ENCODE results near the gene MBOAT7. TPM values are rescaled to one million over a fixed set of nuclear protein-coding genes. Genes with fewer than 3 reads are reported as not detected.

The MBOAT7 gene
- total RNA-seq, 1 experiment from 2014 or later: 88.1 TPM

DNA sequence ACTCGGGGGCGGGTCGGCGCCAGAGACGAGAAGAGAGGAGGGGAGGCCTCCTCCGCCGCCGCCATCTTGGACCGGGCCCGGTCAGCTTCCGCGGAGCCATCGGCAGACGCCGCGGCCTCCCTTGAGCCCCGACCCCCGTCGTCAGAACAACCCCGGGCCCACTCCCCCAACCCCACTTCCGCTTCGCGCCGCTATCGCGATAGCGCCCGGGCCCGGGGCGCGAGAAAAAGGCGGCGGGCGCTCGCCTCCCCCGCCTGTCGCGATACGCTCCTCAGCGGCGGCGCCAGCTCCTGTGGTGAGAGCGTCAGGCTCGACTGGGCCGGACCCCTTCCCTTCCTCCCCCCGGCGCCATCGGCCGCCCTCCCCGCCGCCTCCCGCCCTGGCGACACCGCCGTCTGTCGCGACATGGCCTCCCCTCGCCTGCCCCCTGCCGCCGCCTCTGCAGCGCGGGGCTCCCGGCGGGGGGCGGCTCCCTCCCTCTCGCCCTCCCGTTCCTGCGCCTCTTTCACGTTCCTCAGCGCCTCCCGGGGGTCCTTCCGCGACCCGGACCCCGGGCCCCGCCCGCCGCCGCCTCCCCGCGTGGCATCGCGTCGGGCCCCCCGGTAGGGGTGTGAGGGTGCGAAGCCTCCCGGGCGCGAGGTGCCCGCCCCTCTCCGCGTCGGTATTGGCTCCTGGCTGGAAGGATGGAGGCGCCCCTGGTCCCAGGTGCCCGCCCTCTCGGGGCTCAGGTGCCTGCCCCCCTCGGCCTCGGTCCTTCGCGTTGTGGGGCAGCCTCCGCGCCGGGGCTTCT is 51.5 kb downstream of the MBOAT7 start, which contains the start of gene CNOT3:
CNOT3 (plus strand) TSS at position 64 of the 790 bp plus-strand sequence. CDS start 5,217 bp downstream, outside the sequence.
- Histone ChIP-seq H3K27me3 (ENCODE audit: control insufficient read depth, insufficient read depth, low read length) (no peaks in the 10 kb centered on the region), H3K4me3 (ENCODE audit: insufficient read depth, low read depth, low read length) (peak within 1 kb of the TSS; percentile 86), H3K36me3 (replicated peaks; ENCODE audit: control insufficient read depth, insufficient read depth, low read length) (peaks cover 9% of the 10 kb centered on the region)
- DNase-seq: peak; percentile 89

DNA sequence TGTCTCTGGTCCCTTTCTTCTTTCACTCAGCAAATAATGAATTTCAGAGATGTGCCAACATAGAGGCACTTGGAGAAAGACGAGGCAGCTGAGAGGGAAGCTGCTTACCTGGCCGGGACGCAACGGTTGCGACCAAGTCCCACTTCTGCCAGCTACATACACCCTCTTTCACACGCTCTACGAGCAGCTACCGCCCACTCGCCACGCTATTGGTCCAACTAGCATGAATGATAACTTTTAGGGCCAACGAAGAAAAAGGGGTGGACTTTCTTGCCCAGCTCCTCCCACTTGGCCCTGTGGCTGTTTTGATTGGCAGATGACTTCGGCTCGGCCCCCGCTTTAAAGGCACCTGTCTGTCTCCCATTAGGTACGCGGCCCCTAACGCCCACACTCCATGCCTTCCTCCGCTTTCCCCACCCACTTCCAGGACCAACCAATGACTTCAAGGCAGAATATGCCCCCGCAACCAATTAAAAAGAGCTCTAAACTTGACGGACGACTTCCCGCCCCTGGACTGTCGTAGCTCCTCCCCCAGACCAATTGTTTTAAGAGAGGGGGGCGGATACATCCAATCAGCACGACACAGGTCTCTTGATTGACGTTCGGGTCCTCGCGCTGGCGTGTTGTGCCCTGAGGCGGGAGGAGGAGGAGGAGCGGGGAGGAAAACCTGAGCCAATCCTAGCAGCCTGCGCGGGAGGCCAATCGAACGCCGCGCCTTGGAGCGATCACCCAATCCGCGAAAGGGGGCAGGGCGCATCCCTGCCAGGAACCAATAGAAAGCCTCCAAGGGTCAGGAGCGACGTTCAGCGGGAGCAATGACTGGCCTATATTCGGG is 52.3 kb downstream of the MBOAT7 start:
- peak; percentile 99 for DNase-seq
- H3K27me3 ChIP-seq (ENCODE audit: control insufficient read depth, insufficient read depth, low read length): no peaks in the 10 kb centered on the region
- H3K36me3 ChIP-seq (replicated peaks; ENCODE audit: control insufficient read depth, insufficient read depth, low read length): peaks cover 2% of the 10 kb centered on the region
- H3K4me3 ChIP-seq (ENCODE audit: insufficient read depth, low read depth, low read length): peak overlapping the region; percentile 86

GRCh38 chr19:54136086-54136863 is 53.1 kb downstream of the MBOAT7 start:
- Histone ChIP-seq H3K27me3 (ENCODE audit: control insufficient read depth, insufficient read depth, low read length) (no peaks in the 10 kb centered on the region), H3K4me3 (ENCODE audit: insufficient read depth, low read depth, low read length) (peak overlapping the region; percentile 60), H3K36me3 (replicated peaks; ENCODE audit: control insufficient read depth, insufficient read depth, low read length) (peaks cover 3% of the 10 kb centered on the region)
- no peak for DNase-seq

DNA sequence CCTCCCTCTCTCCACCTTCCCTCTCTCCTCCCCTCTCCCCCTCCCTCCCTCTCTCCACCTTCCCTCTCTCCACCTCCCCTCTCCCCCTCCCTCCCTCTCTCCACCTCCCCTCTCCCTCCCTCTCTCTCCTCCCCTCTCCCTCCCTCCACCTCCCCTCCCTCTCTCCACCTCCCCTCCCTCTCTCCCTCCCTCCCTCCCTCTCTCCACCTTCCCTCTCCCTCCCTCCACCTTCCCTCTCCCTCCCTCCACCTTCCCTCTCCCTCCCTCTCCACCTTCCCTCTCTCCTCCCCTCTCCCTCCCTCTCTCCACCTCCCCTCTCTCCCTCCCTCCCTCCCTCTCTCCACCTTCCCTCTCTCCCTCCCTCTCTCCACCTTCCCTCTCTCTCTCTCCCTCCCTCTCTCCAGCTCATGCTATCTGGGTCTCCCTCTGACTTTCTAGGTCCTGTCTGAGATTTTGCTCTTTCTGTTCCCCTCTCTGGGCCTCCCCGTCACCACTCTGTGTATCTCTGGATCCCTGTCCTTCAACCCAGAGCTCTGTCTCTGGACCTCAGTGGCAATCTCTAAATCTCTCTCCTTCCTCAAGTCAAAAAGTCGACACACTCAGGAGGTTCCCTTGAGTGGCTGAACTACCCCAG is 55.3 kb downstream of the MBOAT7 start:
- Histone ChIP-seq H3K36me3 (replicated peaks; ENCODE audit: control insufficient read depth, insufficient read depth, low read length) (peaks cover 9% of the 10 kb centered on the region), H3K4me3 (ENCODE audit: insufficient read depth, low read depth, low read length) (no peak overlapping the region), H3K27me3 (ENCODE audit: control insufficient read depth, insufficient read depth, low read length) (no peaks in the 10 kb centered on the region)
- no peak for DNase-seq

GRCh38 chr19:54133312-54133956 is 55.9 kb downstream of the MBOAT7 start:
- no peak overlapping the region for H3K4me3 ChIP-seq (ENCODE audit: insufficient read depth, low read depth, low read length)
- no peak for DNase-seq
- H3K27me3 ChIP-seq (ENCODE audit: control insufficient read depth, insufficient read depth, low read length): no peaks in the 10 kb centered on the region
- peaks cover 9% of the 10 kb centered on the region for H3K36me3 ChIP-seq (replicated peaks; ENCODE audit: control insufficient read depth, insufficient read depth, low read length)

- Histone ChIP-seq H3K4me3 (ENCODE audit: insufficient read depth, low read depth, low read length) (no peak overlapping the region), H3K36me3 (replicated peaks; ENCODE audit: control insufficient read depth, insufficient read depth, low read length) (peaks cover 19% of the 10 kb centered on the region), H3K27me3 (ENCODE audit: control insufficient read depth, insufficient read depth, low read length) (no peaks in the 10 kb centered on the region)
- no peak for DNase-seq
Measured at GRCh38 chr19:54129617-54129996, 59.8 kb downstream of the MBOAT7 start.

DNA sequence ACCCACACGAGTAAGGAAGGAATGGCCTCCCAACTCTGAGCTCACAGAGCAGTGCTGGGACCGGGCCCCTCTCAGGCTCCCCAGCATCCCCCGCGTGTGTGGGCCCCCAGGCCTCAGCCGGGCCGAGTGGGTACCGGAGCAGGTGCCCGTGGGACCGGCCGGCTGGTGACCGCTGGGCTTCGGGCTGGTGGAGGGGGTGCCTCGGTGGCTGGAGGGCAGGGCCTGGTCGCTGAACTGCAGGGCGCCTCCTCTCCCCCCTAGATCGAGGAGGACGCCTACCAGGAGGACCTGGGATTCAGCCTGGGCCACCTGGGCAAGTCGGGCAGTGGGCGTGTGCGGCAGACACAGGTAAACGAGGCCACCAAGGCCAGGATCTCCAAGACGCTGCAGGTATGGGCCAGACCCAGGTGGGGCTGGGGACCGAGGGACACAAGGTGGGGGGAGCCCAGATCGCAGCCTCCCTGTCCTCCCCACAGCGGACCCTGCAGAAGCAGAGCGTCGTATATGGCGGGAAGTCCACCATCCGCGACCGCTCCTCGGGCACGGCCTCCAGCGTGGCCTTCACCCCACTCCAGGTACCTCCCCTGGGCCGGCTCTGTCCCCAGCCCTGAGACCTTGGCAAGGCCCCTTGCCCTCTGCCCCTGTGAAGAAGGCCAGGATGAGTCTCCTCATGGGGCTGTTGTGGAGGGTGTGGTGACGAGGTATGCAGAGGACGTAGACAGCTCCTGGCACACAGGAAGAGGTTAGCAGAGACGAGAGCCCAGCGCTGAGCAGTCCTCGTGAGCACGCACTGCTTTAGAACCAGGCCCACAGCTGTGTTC is 60.4 kb downstream of the MBOAT7 start:
- DNase-seq: no peak
- Histone ChIP-seq H3K4me3 (ENCODE audit: insufficient read depth, low read depth, low read length) (no peak overlapping the region), H3K27me3 (ENCODE audit: control insufficient read depth, insufficient read depth, low read length) (no peaks in the 10 kb centered on the region), H3K36me3 (replicated peaks; ENCODE audit: control insufficient read depth, insufficient read depth, low read length) (peaks cover 21% of the 10 kb centered on the region)

GRCh38 chr19:54128441-54128725 is 61.0 kb downstream of the MBOAT7 start:
- H3K36me3 ChIP-seq (replicated peaks; ENCODE audit: control insufficient read depth, insufficient read depth, low read length): peaks cover 23% of the 10 kb centered on the region
- no peaks in the 10 kb centered on the region for H3K27me3 ChIP-seq (ENCODE audit: control insufficient read depth, insufficient read depth, low read length)
- H3K4me3 ChIP-seq (ENCODE audit: insufficient read depth, low read depth, low read length): no peak overlapping the region
- no peak for DNase-seq

- H3K27me3 ChIP-seq (ENCODE audit: control insufficient read depth, insufficient read depth, low read length): no peaks in the 10 kb centered on the region
- peaks cover 28% of the 10 kb centered on the region for H3K36me3 ChIP-seq (replicated peaks; ENCODE audit: control insufficient read depth, insufficient read depth, low read length)
- DNase-seq: peak; percentile 52
- H3K4me3 ChIP-seq (ENCODE audit: insufficient read depth, low read depth, low read length): no peak overlapping the region
Measured at GRCh38 chr19:54127688-54128440, 61.5 kb downstream of the MBOAT7 start.

DNA sequence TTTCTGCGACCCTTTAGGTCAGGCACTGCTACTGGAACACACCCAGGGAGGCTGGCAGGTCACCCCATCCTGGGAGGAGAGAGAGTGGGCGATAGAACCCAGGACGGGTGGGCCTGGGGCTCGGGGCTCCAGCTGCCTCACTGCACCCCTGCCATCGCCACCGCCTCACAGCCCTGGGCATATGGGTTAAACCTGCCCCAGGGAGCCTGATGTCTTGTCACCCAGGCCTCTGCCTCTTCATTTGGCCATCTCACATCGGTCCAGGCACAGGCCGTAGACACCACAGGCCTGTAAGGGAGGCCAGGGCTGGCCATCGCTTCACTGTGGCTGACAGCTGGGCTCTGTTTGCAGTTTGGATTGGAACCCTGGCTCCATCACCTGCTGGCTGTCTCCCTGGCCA is 63.7 kb downstream of the MBOAT7 start:
- H3K27me3 ChIP-seq (ENCODE audit: control insufficient read depth, insufficient read depth, low read length): no peaks in the 10 kb centered on the region
- H3K36me3 ChIP-seq (replicated peaks; ENCODE audit: control insufficient read depth, insufficient read depth, low read length): peaks cover 34% of the 10 kb centered on the region
- no peak for DNase-seq
- no peak overlapping the region for H3K4me3 ChIP-seq (ENCODE audit: insufficient read depth, low read depth, low read length)

DNA sequence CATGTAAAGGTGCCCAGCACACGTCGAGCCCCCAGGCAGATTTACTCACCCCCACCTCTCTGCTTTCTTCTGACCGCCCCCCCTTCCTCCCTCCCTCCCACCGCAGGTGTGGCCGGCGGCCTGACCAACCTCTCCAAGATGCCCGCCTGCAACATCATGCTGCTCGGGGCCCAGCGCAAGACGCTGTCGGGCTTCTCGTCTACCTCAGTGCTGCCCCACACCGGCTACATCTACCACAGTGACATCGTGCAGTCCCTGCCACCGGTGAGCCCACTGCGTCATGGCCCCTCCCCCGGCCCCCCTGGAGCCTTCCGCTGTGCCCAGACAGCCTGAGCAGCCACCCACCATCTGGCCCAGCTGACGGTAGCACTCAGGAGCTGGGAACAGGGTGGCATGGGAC is 65.0 kb downstream of the MBOAT7 start:
- H3K4me3 ChIP-seq (ENCODE audit: insufficient read depth, low read depth, low read length): no peak overlapping the region
- H3K36me3 ChIP-seq (replicated peaks; ENCODE audit: control insufficient read depth, insufficient read depth, low read length): peaks cover 30% of the 10 kb centered on the region
- H3K27me3 ChIP-seq (ENCODE audit: control insufficient read depth, insufficient read depth, low read length): no peaks in the 10 kb centered on the region
- DNase-seq: peak; percentile 55

GRCh38 chr19:54123682-54124081 is 65.7 kb downstream of the MBOAT7 start:
- Histone ChIP-seq H3K36me3 (replicated peaks; ENCODE audit: control insufficient read depth, insufficient read depth, low read length) (peaks cover 29% of the 10 kb centered on the region), H3K4me3 (ENCODE audit: insufficient read depth, low read depth, low read length) (no peak overlapping the region), H3K27me3 (ENCODE audit: control insufficient read depth, insufficient read depth, low read length) (no peaks in the 10 kb centered on the region)
- DNase-seq: no peak
